Measurements from ENCODE around the gene RDH11.
A peak's percentile ranks its signal among the peaks of the same experiment; 100 is the strongest.

The RDH11 gene

DNA sequence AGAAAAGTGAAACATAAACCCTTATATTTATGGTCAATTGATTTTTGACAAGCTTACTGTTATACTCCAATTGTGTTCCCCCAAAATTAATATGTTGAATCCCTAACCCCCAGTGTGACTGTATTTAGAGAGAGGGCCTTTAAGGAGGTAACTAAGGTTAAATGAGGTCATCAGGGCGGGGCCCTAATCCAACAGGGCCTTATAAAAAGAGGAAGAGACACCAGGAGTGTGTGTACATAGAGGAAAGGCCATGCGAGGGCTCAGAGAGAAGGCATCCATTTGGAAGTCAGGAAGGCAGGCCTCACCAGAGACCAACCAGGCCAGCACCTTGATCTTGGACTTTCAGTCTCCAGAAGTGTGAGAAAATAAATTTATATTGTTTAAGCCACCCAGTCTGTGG lies 14.6 kb downstream of the RDH11 start:
- Mint-ChIP-seq H3K36me3 (ENCODE audit: low read depth) (peaks cover 91% of the 10 kb centered on the region), H3K27me3 (no peaks in the 10 kb centered on the region), H3K4me1 (ENCODE audit: low read depth) (peaks cover 41% of the 10 kb centered on the region), H3K4me3 (no peak overlapping the region), H3K9me3 (no peaks in the 10 kb centered on the region), H3K27ac (peak overlapping the region; percentile 76)
- no peak for DNase-seq

DNA sequence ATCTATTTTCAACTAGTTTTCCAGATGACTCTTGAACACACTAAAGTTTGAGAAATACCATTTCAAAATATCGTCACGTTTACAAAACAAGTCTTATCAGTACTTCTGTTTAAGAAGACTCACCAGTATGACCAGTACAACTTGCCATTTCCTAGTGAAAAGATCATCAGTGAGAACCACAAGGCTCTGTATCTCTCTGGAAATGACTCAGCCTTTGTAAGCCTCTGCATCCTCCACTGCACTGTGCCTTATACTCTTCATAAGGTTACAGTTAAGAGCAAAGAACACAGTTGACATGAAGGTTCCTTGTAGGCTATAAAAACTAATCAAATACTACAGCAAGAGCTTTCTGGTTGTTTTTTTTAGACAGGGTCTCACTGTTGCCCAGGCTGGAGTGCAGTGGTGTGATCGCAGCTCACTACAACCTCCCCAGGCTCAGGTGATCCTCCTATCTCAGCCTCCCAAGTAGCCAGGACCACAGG lies 15.4 kb downstream of the RDH11 start:
- H3K4me3 Mint-ChIP-seq = no peak overlapping the region
- H3K27ac Mint-ChIP-seq = peak overlapping the region; percentile 76
- H3K36me3 Mint-ChIP-seq (ENCODE audit: low read depth) = peaks cover 90% of the 10 kb centered on the region
- H3K4me1 Mint-ChIP-seq (ENCODE audit: low read depth) = peaks cover 46% of the 10 kb centered on the region
- no peak for DNase-seq
- no peaks in the 10 kb centered on the region for H3K27me3 Mint-ChIP-seq
- H3K9me3 Mint-ChIP-seq = no peaks in the 10 kb centered on the region

DNA sequence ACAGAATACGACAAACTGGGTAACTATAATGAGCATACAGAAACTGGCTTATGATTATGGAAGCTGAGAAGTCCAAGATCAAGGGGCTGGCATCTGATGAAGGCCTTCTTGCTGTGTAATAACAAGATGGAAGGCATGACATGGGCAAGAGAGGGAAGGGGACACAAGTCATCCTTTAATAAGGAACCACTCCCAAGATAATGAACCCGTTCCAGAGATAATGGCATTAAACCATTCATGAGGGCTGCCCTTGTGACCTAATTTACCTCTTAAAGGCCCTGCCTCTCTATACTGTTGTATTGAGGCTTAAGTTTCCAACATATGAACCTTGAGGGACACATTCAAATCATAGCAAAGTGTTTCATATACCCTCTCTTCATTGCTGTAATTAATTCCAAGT lies 16.6 kb downstream of the RDH11 start:
- Mint-ChIP-seq H3K27ac (peak overlapping the region; percentile 2), H3K4me3 (no peak overlapping the region), H3K9me3 (no peaks in the 10 kb centered on the region), H3K27me3 (no peaks in the 10 kb centered on the region), H3K4me1 (ENCODE audit: low read depth) (peaks cover 47% of the 10 kb centered on the region), H3K36me3 (ENCODE audit: low read depth) (peaks cover 82% of the 10 kb centered on the region)
- DNase-seq = no peak

DNA sequence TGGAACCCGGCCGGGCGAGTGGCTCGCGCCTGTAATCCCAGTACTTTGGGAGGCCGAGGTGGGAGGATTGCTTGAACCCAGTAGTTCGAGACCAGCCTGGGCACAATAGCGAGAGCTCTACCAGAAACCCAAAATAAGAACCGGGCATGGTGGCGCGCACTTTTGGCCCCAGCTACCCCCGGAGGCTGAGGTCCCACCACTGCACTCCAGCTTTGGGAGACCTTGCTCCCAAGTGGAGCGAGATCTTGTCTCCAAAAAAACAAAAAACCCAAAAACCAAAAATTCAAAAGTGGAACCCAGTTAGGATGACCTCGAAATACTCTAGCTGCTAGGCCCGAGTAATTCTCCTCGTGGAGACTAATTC lies 20.4 kb downstream of the RDH11 start:
- DNase-seq = no peak

DNA sequence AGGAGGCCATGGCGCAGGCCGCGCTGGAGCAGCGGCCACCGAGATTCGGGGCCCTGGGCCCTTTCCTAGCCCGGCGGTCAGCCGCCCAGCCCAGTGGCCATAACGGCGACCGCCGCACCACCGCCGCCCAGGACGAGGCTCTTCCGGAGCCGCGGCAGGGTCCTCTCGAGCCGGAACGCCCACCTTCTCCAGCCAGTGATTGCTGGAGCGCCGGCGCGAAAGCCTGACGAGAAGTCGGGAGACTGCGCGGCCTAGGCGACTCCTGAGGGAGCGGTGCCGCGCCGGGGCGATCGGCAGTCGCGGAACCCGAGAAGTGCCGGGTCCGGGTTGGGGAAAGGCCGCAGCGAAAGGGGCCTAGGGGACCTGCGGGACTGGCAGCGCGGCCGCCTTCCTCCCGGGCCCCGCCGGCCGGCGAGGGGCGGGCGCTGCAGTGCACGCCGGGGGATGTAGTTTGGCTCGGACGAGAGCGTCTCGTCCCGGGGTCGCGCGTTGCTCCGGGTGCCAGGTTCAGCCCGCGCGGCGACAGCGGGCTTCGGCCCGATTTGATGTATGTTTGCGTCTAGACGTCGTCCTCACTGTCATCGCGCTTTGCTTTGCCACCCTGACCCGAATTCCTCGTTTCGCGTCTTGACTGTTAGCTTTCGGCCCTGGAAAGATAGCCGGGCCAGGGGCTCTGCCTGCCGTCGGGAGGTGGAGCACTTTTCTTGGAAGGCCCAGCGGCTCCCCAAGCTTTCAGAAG lies 20.9 kb downstream of the RDH11 start, which contains the start of gene VTI1B:
Gene VTI1B, minus strand, starts transcription at position 153 of the 739 bp plus-strand sequence. Its CDS starts 143 bp downstream, at position 10.
- peak; percentile 91 for DNase-seq
- peak within 1 kb of the TSS; percentile 94 for H3K27ac Mint-ChIP-seq
- peaks cover 43% of the 10 kb centered on the region for H3K36me3 Mint-ChIP-seq (ENCODE audit: low read depth)
- no peaks in the 10 kb centered on the region for H3K27me3 Mint-ChIP-seq
- H3K4me1 Mint-ChIP-seq (ENCODE audit: low read depth) = peaks cover 45% of the 10 kb centered on the region
- H3K4me3 Mint-ChIP-seq = peak within 1 kb of the TSS; percentile 86
- H3K9me3 Mint-ChIP-seq = no peaks in the 10 kb centered on the region

More for the DNA sequence above, 20.4 kb downstream of the RDH11 start:
- Mint-ChIP-seq H3K4me1 (ENCODE audit: low read depth) (peaks cover 47% of the 10 kb centered on the region), H3K4me3 (peak overlapping the region; percentile 86), H3K27ac (peak overlapping the region; percentile 94), H3K9me3 (no peaks in the 10 kb centered on the region), H3K27me3 (no peaks in the 10 kb centered on the region), H3K36me3 (ENCODE audit: low read depth) (peaks cover 49% of the 10 kb centered on the region)

DNA sequence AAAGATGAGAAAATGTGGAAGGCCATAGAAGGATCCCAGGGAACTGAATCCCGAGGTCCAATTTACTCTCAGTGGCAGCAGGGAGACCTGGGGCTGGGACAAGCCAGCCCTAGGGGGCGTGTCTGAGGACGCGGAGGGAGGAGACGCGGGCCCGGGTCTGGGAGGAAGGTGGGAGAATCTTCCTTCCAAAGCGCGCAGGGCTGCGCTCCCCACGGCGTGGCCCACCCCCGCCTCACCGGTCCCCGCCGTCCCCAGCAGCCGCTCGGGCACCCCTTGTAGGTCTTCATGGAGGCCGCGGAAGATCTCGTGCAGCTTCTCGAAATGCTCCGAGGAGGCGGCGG lies 21.5 kb downstream of the RDH11 start:
- DNase-seq = peak; percentile 67
- H3K9me3 Mint-ChIP-seq = no peaks in the 10 kb centered on the region
- peaks cover 41% of the 10 kb centered on the region for H3K36me3 Mint-ChIP-seq (ENCODE audit: low read depth)
- H3K27me3 Mint-ChIP-seq = no peaks in the 10 kb centered on the region
- peaks cover 49% of the 10 kb centered on the region for H3K4me1 Mint-ChIP-seq (ENCODE audit: low read depth)
- H3K4me3 Mint-ChIP-seq = peak overlapping the region; percentile 86
- peak overlapping the region; percentile 94 for H3K27ac Mint-ChIP-seq

DNA sequence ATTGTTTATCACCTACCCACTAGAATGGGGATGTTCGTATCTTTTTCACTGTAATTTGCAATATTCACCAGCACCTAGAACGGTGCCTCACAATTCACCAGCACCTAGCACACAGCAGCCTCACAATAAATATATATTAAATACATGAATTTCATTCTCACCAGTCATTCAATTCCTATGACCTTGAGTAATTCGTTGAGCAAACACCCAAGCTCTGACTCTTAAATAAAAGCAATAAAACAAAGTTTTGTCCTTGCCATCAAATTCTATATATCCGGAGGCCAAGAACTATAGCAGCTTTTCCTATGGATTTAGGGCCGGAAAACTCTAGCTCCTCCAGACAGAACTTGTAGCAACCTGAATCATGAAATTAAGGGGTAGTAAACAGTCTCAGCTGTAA lies 22.1 kb downstream of the RDH11 start:
- Mint-ChIP-seq H3K4me1 (ENCODE audit: low read depth) (peaks cover 56% of the 10 kb centered on the region), H3K27me3 (no peaks in the 10 kb centered on the region), H3K36me3 (ENCODE audit: low read depth) (peaks cover 35% of the 10 kb centered on the region), H3K9me3 (no peaks in the 10 kb centered on the region), H3K27ac (peak overlapping the region; percentile 94), H3K4me3 (peak overlapping the region; percentile 86)
- DNase-seq = no peak

DNA sequence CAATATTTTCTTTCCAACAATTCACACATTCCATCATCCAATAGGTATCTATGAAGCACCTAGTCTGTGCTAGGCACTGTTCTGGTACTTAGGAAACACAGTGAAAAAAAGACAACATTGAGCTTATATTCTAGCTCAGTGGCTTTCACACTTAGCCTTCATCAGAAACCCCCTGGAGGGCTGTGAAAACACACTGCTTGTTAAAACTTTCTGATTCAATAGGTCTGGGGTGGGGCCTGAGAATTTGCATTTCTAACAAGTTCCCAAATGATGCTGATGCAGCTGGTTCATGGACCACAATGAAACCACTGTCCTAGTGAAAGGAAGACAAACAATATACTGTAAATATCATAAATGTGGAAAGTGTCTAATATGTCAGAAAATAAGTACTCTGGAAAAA lies 27.0 kb downstream of the RDH11 start:
- no peak overlapping the region for H3K4me3 Mint-ChIP-seq
- no peak for DNase-seq
- H3K27me3 Mint-ChIP-seq = no peaks in the 10 kb centered on the region
- H3K27ac Mint-ChIP-seq = peak overlapping the region; percentile 37
- peaks cover 12% of the 10 kb centered on the region for H3K36me3 Mint-ChIP-seq (ENCODE audit: low read depth)
- no peaks in the 10 kb centered on the region for H3K9me3 Mint-ChIP-seq
- H3K4me1 Mint-ChIP-seq (ENCODE audit: low read depth) = peaks cover 69% of the 10 kb centered on the region

DNA sequence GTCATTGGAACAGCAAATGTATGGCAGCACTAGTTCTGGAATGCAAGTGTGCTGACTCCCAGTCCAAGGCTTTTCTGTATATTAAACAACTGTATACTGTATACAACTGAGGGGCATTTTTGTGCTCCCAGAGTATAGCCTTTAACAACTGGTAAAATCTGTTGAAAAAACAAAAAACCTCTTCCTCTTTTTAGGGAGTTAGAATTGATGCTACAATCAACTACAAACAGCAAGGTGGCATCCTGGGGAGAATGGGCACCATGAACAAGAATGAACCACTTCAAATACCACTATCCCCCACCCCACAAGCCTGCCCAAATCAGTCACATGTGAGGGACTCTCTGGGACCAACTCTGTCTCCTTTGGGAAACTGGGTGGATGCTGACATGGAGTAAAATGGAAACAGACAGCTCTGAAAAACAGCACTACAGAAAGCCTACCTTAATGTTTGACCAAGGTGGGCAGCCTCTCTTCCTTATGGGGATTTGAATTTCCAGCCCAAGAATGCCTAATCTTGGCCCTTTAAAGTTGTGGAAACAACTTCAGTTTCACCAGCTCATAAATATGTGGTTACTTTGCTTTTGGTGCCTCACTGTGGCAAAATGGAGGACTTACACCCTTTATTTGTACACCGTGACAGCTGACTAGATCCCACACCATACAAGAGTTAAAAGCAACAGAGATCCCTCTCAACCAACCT lies 28.7 kb downstream of the RDH11 start:
- Mint-ChIP-seq H3K27me3 (no peaks in the 10 kb centered on the region), H3K36me3 (ENCODE audit: low read depth) (peaks cover 21% of the 10 kb centered on the region), H3K4me3 (no peak overlapping the region), H3K4me1 (ENCODE audit: low read depth) (peaks cover 61% of the 10 kb centered on the region), H3K9me3 (no peaks in the 10 kb centered on the region), H3K27ac (peak overlapping the region; percentile 48)
- DNase-seq = no peak

DNA sequence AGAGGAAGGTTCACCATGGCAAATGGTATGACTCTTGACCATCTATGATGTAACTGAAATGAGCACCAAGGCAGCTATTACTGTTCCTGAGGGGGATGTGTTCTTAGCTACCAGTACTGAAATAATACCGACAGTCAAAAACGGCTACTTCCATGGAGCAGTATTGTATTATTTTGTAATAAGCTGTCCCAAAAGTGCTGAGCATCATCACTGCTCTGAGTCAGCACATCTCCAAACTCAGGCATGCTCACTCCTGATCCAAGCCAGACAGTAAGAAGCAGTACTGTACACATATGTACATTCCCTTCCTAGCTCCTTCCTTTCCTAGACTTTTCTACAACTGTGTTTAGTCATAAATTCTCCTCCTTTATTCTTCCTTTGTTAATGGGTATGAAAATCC lies 29.7 kb downstream of the RDH11 start:
- peak overlapping the region; percentile 67 for H3K27ac Mint-ChIP-seq
- H3K27me3 Mint-ChIP-seq = no peaks in the 10 kb centered on the region
- no peak for DNase-seq
- no peak overlapping the region for H3K4me3 Mint-ChIP-seq
- peaks cover 26% of the 10 kb centered on the region for H3K36me3 Mint-ChIP-seq (ENCODE audit: low read depth)
- H3K4me1 Mint-ChIP-seq (ENCODE audit: low read depth) = peaks cover 53% of the 10 kb centered on the region
- H3K9me3 Mint-ChIP-seq = no peaks in the 10 kb centered on the region

DNA sequence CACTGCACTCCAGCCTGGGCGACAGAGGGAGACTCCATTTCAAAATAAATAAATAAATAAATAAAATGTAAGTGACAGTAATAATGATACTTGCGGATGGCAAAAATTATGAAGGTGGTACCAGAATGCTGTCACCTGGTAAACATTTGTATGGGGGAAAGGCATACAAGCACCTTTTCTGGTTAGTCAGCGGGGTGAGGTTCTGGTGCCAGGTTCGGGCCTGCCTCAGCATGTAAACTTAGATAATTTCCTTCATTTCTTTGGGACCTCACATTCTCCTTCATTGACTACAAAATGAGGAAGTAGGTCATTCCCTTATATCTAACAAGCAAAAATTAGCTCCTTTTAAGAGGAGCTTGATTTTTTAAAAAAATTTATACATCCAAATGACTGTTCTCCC lies 31.9 kb downstream of the RDH11 start:
- H3K27me3 Mint-ChIP-seq = no peaks in the 10 kb centered on the region
- peaks cover 44% of the 10 kb centered on the region for H3K36me3 Mint-ChIP-seq (ENCODE audit: low read depth)
- H3K4me3 Mint-ChIP-seq = no peak overlapping the region
- H3K4me1 Mint-ChIP-seq (ENCODE audit: low read depth) = peaks cover 38% of the 10 kb centered on the region
- DNase-seq = no peak
- H3K27ac Mint-ChIP-seq = no peak overlapping the region
- no peaks in the 10 kb centered on the region for H3K9me3 Mint-ChIP-seq

DNA sequence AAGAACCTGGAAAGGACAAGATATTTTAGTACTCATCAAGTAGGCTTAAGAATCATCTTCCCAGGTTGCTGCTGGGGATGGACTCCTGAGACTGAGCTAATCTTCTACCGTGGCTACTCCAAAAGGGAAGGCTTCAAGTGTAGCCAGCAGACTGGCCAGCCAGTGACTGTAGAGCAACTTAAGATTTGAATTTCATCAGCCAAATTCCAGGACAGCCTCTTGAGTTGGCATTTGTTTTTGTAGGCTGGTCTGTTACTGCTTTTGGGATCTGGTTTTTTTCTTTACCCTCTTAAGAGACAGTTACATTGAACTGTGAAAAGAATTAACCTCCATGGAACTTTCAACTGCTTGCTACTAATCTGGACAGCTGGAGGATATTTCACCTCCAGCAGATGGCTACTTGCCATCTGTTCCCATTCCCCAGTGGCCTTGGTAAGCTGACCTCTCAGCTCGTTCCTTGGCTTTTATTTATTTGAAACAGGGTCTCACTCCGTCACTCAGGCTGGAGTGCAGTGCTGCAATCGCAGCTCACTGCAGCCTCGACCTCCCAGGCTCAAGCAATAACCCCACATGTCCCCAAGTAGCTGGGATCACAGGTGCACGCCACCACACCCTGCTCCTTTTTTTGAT lies 41.8 kb downstream of the RDH11 start:
- H3K4me3 Mint-ChIP-seq = no peak overlapping the region
- no peaks in the 10 kb centered on the region for H3K27me3 Mint-ChIP-seq
- no peaks in the 10 kb centered on the region for H3K9me3 Mint-ChIP-seq
- peak overlapping the region; percentile 50 for H3K27ac Mint-ChIP-seq
- no peak for DNase-seq
- peaks cover 3% of the 10 kb centered on the region for H3K4me1 Mint-ChIP-seq (ENCODE audit: low read depth)
- peaks cover 94% of the 10 kb centered on the region for H3K36me3 Mint-ChIP-seq (ENCODE audit: low read depth)

DNA sequence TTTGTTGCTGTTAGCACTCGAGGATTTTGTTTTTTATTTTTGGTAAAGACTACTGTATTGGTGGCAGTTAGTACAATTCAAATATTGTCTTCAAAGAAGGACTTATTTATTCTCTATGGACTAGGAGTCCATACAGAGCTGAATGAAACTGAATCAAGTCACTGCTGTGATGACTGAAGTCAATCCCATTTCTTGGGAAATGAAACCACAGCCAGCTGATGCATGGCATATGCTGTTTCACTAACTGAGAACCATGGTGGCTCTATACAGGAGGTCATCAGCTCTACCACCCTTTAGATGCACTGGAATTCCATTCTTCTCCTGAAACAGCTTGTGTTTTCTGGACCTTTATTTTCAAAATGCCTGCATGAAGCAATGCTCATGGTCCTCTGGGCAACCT lies 43.4 kb downstream of the RDH11 start:
- peaks cover 93% of the 10 kb centered on the region for H3K36me3 Mint-ChIP-seq (ENCODE audit: low read depth)

DNA sequence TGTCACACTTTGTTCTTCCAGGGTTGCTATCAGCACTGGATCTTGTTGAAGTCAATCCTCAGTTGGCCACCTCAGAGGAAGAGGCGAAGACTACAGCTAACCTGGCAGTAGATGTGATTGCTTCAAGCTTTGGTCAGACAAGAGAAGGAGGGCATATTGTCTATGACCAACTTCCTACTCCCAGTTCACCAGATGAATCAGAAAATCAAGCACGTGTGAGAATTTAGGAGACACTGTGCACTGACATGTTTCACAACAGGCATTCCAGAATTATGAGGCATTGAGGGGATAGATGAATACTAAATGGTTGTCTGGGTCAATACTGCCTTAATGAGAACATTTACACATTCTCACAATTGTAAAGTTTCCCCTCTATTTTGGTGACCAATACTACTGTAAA lies 44.9 kb downstream of the RDH11 start:
- DNase-seq = no peak
- Mint-ChIP-seq H3K4me3 (no peak overlapping the region), H3K27me3 (no peaks in the 10 kb centered on the region), H3K4me1 (ENCODE audit: low read depth) (no peaks in the 10 kb centered on the region), H3K9me3 (no peaks in the 10 kb centered on the region), H3K36me3 (ENCODE audit: low read depth) (peaks cover 94% of the 10 kb centered on the region), H3K27ac (peak overlapping the region; percentile 47)

More for the DNA sequence above, 43.4 kb downstream of the RDH11 start:
- no peak overlapping the region for H3K27ac Mint-ChIP-seq
- no peak overlapping the region for H3K4me3 Mint-ChIP-seq
- no peaks in the 10 kb centered on the region for H3K9me3 Mint-ChIP-seq
- no peak for DNase-seq
- no peaks in the 10 kb centered on the region for H3K27me3 Mint-ChIP-seq
- H3K4me1 Mint-ChIP-seq (ENCODE audit: low read depth) = peaks cover under 1% of the 10 kb centered on the region

DNA sequence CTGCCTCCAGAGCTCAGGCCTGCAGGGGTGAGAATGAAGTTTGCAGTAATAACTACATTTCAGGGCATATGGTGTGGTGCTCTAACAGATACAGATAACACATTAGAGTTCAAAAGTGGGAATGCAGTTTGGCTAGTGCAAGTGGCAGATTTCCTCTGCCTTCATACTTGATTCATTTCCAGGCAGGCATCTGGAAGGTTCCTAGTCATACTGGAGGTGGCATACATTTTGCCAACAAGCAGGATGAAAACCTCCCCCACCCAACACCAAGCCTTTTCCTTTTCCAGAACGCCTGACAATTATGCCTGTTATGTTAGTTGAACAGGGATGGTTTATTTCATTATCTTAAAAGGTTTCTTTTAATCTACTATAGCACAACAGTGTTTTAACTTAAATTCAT lies 45.4 kb downstream of the RDH11 start:
- no peaks in the 10 kb centered on the region for H3K4me1 Mint-ChIP-seq (ENCODE audit: low read depth)
- no peak overlapping the region for H3K27ac Mint-ChIP-seq
- H3K36me3 Mint-ChIP-seq (ENCODE audit: low read depth) = peaks cover 93% of the 10 kb centered on the region
- H3K4me3 Mint-ChIP-seq = no peak overlapping the region
- no peaks in the 10 kb centered on the region for H3K9me3 Mint-ChIP-seq
- DNase-seq = no peak
- no peaks in the 10 kb centered on the region for H3K27me3 Mint-ChIP-seq
